ENCODE measurements around the gene ZNF438. TPM values are rescaled to one million over a fixed set of nuclear protein-coding genes. Genes with fewer than 3 reads are reported as not detected.

Gene ZNF438
- total RNA-seq, 4 donors from 2014 or later, result 3.7 to 8.3 (median 7.3) TPM

DNA sequence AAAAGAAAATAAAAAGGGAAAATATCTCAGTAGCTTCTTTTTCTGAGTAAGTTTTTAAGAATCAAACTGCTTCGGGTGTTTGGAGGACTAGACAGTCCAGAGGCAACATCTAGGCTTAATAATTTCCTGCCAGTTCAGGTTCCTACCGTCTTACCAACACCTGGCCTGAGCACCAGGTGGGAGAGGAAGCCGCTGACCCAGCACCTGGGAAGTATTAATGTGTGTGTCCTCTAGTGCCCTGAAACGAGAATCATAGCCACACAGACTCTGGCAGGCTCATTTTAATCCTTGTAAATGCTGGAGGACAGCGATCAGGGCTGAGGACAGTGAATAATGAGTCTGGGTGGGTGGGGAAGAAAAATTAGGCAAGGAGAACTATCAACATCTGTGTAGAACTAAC, 137.4 kb downstream of the ZNF438 start:
- Histone ChIP-seq H3K4me3 (no peak overlapping the region), H3K9me3 (no peaks in the 10 kb centered on the region), H3K27me3 (no peaks in the 10 kb centered on the region), H3K4me1 (no peaks in the 10 kb centered on the region), H3K36me3 (no peaks in the 10 kb centered on the region), H3K27ac (no peak overlapping the region)
- TF ChIP-seq, protein P1, sequence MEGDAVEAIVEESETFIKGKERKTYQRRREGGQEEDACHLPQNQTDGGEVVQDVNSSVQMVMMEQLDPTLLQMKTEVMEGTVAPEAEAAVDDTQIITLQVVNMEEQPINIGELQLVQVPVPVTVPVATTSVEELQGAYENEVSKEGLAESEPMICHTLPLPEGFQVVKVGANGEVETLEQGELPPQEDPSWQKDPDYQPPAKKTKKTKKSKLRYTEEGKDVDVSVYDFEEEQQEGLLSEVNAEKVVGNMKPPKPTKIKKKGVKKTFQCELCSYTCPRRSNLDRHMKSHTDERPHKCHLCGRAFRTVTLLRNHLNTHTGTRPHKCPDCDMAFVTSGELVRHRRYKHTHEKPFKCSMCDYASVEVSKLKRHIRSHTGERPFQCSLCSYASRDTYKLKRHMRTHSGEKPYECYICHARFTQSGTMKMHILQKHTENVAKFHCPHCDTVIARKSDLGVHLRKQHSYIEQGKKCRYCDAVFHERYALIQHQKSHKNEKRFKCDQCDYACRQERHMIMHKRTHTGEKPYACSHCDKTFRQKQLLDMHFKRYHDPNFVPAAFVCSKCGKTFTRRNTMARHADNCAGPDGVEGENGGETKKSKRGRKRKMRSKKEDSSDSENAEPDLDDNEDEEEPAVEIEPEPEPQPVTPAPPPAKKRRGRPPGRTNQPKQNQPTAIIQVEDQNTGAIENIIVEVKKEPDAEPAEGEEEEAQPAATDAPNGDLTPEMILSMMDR (IDR thresholded peaks at IDR 0.05), result no peak
- TF ChIP-seq POLR2A (IDR thresholded peaks at IDR 0.05), result no peak
- DNase-seq, result no peak

- no peaks in the 10 kb centered on the region for H3K4me1 ChIP-seq
- no peak for DNase-seq
- TF ChIP-seq, protein P1 (IDR thresholded peaks at IDR 0.05), result no peak
- no peak for TF ChIP-seq POLR2A (IDR thresholded peaks at IDR 0.05)
- no peaks in the 10 kb centered on the region for H3K9me3 ChIP-seq
- H3K36me3 ChIP-seq, result no peaks in the 10 kb centered on the region
- no peaks in the 10 kb centered on the region for H3K27me3 ChIP-seq
- no peak overlapping the region for H3K4me3 ChIP-seq
- H3K27ac ChIP-seq, result no peak overlapping the region
Measured at GRCh38 chr10:30893208-30893607, 138.5 kb downstream of the ZNF438 start.

GRCh38 chr10:30887839-30888238, 143.8 kb downstream of the ZNF438 start:
- no peak overlapping the region for H3K4me3 ChIP-seq
- H3K27me3 ChIP-seq, result no peaks in the 10 kb centered on the region
- no peaks in the 10 kb centered on the region for H3K4me1 ChIP-seq
- H3K9me3 ChIP-seq, result no peaks in the 10 kb centered on the region
- no peak overlapping the region for H3K27ac ChIP-seq
- H3K36me3 ChIP-seq, result no peaks in the 10 kb centered on the region
- no peak for TF ChIP-seq POLR2A (IDR thresholded peaks at IDR 0.05)
- TF ChIP-seq, protein P1 (IDR thresholded peaks at IDR 0.05), result no peak
- no peak for DNase-seq

DNA sequence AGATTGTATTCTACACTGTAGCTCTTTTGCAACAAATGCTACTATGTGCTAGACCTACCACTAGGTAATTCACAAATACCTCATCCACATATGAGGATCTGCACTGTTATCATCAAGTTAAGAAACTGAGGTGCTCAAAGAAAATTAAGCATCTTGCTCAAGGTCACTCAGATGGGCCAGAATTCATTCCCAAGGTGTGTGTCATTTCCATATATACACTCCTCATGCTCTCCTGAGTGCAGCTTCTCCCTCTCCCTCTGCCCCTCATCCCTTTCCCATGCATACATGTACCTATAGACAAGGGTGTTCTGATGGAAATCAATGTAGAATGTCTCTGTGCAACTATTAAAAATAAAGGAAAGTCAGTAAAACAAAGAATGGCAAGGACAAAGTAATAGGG, 146.2 kb downstream of the ZNF438 start:
- TF ChIP-seq, protein P1 (IDR thresholded peaks at IDR 0.05), result no peak
- no peak for TF ChIP-seq POLR2A (IDR thresholded peaks at IDR 0.05)
- H3K36me3 ChIP-seq, result no peaks in the 10 kb centered on the region
- H3K27ac ChIP-seq, result no peak overlapping the region
- no peaks in the 10 kb centered on the region for H3K4me1 ChIP-seq
- no peaks in the 10 kb centered on the region for H3K9me3 ChIP-seq
- no peak for DNase-seq
- H3K4me3 ChIP-seq, result no peak overlapping the region
- H3K27me3 ChIP-seq, result no peaks in the 10 kb centered on the region

DNA sequence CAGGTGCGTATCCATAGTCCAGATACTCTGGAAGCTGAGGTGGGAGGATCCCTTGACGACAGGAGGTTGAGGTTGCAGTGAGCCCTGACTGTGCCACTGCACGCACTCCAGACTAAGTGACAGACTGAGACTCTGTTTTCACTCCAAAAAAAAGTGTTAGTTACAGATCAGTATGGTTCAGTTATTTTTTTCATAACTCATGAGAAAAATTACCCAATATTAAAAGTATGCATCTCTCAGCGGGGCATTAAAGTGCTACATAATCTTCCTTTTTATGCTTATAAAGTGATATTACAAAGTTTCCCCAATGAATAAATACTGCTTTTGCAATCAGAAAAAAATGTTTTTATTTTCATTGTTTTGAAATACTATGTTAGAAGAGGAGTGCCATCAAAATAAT, 147.9 kb downstream of the ZNF438 start:
- Histone ChIP-seq H3K36me3 (no peaks in the 10 kb centered on the region), H3K27me3 (no peaks in the 10 kb centered on the region), H3K4me3 (no peak overlapping the region), H3K4me1 (no peaks in the 10 kb centered on the region), H3K9me3 (no peaks in the 10 kb centered on the region), H3K27ac (no peak overlapping the region)
- DNase-seq, result no peak
- TF ChIP-seq POLR2A (IDR thresholded peaks at IDR 0.05), result no peak

DNA sequence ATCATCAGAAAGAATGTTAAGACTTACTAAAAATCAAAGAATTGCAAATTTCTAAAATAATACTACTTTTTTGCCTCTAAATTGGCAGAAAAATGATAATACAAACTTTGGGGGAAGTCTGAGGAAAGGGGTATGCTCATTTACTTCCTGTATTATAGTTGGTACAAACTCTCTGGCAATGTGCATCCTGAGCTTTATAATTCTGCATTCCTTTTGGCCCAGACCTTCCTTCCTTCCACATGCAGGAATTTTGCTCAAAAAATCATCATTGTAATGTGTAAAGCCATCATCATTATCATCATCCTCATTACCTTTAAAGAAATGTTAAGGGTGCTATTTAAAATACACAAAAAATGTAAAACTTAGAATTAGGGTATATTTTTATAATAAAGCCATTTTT, 148.5 kb downstream of the ZNF438 start:
- H3K27me3 ChIP-seq, result no peaks in the 10 kb centered on the region
- no peaks in the 10 kb centered on the region for H3K4me1 ChIP-seq
- H3K9me3 ChIP-seq, result no peaks in the 10 kb centered on the region
- no peak for DNase-seq
- H3K27ac ChIP-seq, result no peak overlapping the region
- H3K4me3 ChIP-seq, result no peak overlapping the region
- H3K36me3 ChIP-seq, result no peaks in the 10 kb centered on the region
- TF ChIP-seq, protein P1 (IDR thresholded peaks at IDR 0.05), result no peak
- no peak for TF ChIP-seq POLR2A (IDR thresholded peaks at IDR 0.05)

All from Peyer's patch (tissue), 4 donors.